HG03039 (cell line): ENCODE results near the gene DST.
"Not testable (repeated sequence)": the region's sequence is repeated elsewhere in the genome, so short reads cannot be mapped to it uniquely, and the experiment has no call there.

ENCODE experiments used
- ATAC-seq: cut with Tn5 transposase; IDR thresholded peaks from one replicate; pipeline ENCODE4 v1.9.1; 2021; ENCODE audit warnings: mild to moderate bottlenecking, moderate library complexity; ENCODE audit not compliant: unreplicated experiment

Gene DST

GRCh38 chr6:56663344-56663743, 20.7 kb upstream of the DST start:
- ATAC-seq: no peak

GRCh38 chr6:56661338-56661737, 18.6 kb upstream of the DST start:
- ATAC-seq: not testable (repeated sequence)

- no peak for ATAC-seq
These were observed 17.7 kb upstream of the DST start for GRCh38 chr6:56660381-56660730.

GRCh38 chr6:56659721-56660380, 17.2 kb upstream of the DST start:
- ATAC-seq: peak; percentile 81

- no peak for ATAC-seq
These were observed 15.6 kb upstream of the DST start for GRCh38 chr6:56658326-56658725.

GRCh38 chr6:56657354-56657753, 14.7 kb upstream of the DST start:
- no peak for ATAC-seq

GRCh38 chr6:56656466-56656865, 13.8 kb upstream of the DST start:
- no peak for ATAC-seq

- no peak for ATAC-seq
These were observed 13.3 kb upstream of the DST start for GRCh38 chr6:56655996-56656395.

GRCh38 chr6:56655249-56655648, 12.6 kb upstream of the DST start:
- no peak for ATAC-seq

- no peak for ATAC-seq
These were observed 10.3 kb upstream of the DST start for GRCh38 chr6:56652994-56653393.

- no peak for ATAC-seq
These were observed 9.5 kb upstream of the DST start for GRCh38 chr6:56652231-56652630.

GRCh38 chr6:56650191-56650590, 7.5 kb upstream of the DST start:
- ATAC-seq: no peak

GRCh38 chr6:56649782-56650181, 7.1 kb upstream of the DST start:
- ATAC-seq: no peak

GRCh38 chr6:56649053-56649769, 6.5 kb upstream of the DST start:
- no peak for ATAC-seq

- no peak for ATAC-seq
These were observed 4.6 kb upstream of the DST start for GRCh38 chr6:56647172-56647762.

- no peak for ATAC-seq
These were observed 1.7 kb upstream of the DST start for GRCh38 chr6:56644366-56644765.

- no peak for ATAC-seq
These were observed 845 bp upstream of the DST start for GRCh38 chr6:56643379-56644089.

- ATAC-seq: no peak
These were observed 2.3 kb downstream of the DST start for GRCh38 chr6:56640374-56640773.

- ATAC-seq: no peak
These were observed 3.9 kb downstream of the DST start for GRCh38 chr6:56638760-56639159.

- no peak for ATAC-seq
These were observed 5.0 kb downstream of the DST start for GRCh38 chr6:56637640-56638039.

GRCh38 chr6:56628105-56628504, 14.6 kb downstream of the DST start:
- no peak for ATAC-seq

GRCh38 chr6:56625356-56625755, 17.3 kb downstream of the DST start:
- ATAC-seq: no peak
